ENCODE data around the gene TBC1D1.
"Not testable (repeated sequence)": the region's sequence is repeated elsewhere in the genome, so short reads cannot be mapped to it uniquely, and the experiment has no call there.

TBC1D1 gene

DNA sequence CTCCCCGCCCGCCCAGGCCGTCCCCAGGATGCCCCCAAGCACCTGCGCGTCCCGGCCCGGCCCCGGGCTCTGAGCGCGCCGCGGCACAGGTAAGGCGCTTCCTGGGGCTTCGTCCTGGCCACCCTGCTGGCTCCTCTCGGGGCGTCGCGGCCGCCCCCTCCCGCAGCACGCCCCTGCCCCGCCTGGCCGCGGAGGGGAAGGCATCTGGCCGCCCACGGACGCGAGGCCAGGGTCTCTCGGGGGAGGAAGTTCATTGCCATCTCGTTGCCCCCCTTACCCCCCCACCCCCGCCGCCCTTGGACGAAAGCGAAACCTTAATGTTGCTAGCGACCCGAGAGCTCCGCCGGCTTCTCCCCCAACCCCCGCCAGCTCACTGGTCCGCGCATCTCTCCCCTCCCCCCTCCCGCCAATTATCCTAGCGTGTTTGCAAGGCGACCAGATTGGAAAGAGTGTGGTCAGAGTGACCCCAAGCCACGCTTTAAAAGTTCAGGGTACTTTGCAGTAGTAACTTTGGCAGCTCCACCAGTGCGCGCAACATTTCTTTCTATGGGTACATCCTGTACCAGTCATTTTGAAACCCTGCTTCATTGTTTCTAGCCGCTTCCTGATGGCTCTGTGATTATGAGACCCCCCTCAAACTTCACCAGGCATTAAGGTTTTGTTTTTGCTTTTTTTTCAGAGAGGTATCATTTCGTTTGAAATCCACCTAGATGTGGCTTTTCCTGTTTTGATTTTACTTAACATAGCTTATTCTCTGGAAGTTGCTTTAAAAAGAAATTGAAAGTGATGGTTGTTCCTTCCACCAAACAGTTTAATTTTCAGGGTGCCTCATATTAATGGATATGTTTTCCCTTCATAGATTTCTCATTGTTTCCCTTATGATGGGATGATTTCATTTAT is 626 bp downstream of the TBC1D1 start:
- DNase-seq = no peak

DNA sequence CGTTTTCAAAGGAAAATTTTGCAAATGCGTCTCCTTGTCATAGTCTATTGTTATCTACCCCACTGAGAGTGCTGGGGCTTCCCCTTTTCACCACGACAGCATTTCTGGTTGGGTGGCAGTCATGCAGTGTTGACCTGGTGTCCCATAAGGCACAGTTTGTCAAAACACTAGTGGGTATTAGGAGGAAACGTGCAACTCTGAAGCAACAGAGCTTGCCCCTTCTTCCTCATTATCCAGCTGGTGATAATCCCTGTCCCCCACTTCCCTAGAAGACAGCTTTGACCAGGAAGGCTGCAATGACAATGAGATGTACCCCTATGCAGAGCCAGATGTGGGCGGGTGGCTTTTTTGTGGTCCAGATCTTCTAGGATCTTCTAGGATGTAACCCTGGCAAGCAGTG is 1.8 kb downstream of the TBC1D1 start:
- DNase-seq = no peak

DNA sequence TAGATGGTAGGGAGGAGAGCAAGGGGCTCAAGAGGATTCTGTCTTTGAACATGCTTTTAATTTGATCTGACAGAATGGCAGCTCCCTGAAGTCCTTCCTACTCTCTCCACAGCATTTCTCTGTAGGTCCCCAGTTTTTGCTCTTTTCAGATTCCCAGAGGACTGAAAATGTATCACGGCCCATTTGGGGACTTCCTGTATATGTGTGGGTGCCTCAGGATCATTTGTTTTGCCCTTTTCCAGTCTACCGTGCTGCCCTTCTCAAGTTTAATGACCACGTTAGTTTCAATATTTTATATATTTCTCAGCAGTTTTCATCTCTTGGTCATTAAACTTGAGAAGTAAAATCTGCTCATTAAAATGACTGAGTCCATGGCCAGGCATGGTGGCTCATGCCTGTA is 2.3 kb downstream of the TBC1D1 start:
- DNase-seq = no peak

DNA sequence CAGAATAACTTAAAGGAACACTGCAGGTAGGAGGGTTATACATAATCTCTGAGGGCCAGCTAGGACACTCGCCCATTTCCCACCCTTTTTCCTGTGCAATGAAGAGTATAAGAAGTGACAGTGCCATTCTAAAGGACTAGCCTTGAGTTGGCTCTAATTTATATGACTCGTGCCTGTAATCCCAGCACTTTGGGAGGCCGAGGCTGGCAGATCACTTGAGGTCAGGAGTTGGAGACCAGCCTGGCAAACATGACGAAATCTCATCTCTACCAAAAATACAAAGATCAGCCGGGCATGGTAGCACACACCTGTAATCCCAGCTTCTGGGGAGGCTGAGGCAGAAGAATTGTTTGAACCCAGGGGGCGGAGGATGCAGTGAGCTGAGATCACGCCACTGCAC is 4.4 kb downstream of the TBC1D1 start:
- no peak for DNase-seq

DNA sequence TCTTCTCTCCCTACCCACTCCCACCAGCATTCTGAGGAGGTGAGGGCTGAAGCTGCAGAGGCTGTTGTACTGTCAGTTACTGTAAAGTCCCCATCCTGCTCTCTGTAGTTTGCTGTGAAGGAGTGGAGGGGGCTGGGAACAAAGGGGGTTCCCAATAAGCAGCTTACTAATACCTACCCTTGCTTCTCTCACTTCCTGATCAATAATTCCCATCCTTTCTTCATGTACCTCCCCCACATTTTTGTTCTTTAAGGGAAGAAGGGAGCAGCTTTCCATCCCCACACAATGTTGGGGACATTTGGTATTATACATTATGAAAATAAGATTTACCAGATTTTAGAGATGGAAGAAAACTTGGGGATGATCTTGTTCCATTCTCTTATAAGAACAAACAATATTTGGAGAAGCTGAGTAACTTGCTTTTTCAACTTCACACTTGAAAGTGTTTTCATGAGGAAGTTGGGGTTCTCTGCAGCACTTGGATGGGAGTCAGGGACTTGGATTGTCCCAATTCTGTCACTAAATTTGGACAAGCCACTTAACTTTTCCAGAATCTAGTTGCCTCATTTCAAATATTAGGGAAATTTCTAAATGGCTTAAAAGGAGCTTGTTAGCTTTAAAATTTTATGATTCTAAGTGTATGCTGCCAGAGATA is 5.4 kb downstream of the TBC1D1 start:
- DNase-seq = no peak

DNA sequence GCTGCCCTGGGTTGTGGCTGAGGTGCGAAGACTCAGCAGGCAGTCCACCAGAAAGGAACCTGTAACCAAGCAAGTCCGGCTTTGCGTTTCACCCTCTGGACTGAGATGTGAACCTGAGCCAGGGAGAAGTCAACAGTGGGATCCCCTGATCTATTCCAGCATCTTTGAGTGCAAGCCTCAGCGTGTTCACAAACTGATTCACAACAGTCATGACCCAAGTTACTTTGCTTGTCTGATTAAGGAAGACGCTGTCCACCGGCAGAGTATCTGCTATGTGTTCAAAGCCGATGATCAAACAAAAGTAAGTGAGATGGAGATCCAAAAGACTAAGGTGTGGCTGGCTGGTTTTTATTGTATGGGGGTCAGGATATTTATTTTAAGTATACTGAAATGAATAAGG is 11.3 kb downstream of the TBC1D1 start:
- no peak for DNase-seq

DNA sequence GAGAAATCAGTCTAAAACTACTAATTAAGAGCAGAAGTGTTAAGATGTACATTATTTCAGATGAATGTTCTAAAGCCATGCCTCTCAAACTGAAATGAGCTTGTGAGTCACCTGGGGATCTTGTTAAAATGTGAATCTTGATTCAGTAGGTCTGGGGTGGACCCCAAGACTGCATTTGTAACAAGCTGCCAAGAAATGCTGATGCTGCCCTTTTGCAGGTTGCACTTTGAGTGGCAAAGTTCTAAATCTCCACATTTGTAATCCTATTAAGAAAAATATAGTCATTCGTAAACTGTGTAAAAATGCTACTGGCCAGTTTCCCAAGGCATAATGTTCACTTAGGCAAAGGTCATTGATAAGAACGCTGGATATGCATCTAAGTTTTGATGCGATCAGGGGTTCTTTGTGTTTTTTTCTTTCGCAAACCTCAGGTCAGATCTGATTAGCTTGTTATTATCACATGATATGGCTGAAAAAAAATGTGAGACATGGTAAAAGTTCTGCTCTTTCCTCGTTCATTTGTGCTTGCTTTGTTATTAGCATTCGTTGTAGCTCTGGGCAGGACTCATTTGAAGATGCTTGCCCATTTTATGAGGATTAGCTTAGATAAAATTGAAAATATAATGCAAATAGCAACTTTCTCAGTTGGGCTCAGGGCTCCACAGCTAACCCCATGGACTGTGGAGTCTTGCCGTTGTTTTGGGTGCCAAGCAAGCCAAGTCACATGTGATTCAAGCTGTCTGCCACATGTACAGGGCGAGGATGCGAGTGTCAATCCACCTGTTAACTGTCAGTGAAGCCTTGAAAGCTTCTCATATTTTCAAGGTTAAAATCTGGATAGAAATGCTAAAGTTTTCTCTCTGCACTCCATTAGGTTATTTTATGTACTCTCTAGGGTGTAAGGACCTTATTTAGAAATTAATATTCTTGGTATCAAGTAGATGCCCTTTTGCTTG is 12.1 kb downstream of the TBC1D1 start:
- DNase-seq = no peak

DNA sequence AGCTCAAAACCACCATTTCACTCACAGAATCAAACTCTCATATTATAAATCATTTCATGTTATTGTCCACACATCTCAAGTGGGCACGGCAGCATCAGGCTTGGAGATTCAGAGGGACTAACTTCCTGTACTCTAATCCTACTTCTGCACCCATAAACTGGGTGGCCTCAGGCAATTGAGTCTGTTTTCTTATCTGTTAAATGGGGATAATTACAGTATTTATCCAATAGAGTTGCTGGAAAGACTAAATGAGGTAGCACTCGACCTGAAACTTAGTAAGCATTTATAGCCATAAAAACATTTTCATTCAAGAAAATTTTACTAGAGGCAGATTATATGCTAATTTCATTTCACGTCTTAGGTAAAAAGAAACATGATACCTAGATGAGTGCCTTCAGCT is 13.0 kb downstream of the TBC1D1 start:
- DNase-seq = no peak

DNA sequence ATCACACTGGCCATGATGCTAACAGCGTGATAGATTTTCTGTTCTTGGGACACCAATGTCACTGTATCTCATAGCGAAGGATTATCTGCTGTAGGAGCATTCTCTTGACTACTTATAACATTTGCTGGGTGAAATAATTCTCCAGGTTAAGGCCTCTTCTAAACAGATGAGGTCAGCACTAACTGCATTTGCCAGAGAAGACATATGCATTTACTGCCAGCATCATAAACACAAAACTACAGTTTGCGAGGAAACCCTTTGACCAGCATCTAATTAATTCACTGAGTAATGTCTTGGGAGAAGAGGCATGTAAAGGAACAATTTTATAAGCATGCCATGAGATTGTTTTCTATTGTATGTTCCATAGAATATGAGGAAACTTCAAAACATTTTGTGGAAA is 13.9 kb downstream of the TBC1D1 start:
- DNase-seq = no peak

DNA sequence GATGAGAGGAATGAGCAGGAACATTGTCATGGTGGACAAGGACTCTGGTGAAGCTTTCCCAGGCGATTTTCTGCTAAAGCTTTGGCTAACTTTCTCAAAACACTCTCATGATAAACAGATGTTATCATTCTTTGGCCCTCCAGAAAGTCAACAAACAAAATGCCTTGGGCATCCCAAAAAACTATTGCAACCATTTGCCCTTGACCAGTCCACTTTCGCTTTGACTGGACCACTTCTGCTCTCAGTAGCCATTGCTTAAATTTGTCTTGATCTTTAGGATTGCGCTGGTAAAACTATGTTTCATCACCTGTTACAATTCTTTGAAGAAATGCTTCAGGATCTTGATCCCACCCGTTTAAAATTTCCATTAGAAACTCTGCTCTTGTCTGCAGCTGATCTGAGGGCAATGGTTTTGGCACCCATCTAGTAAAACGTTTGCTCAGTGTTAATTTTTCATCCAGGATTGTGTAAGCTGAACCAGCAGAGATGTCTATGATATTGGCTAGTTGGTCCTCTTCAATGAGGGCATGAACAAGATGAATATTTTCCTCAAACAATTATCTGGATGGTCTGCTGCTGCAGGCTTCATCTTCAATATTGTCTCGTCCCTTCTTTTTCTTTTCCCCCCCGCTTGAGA is 14.8 kb downstream of the TBC1D1 start:
- DNase-seq = no peak

DNA sequence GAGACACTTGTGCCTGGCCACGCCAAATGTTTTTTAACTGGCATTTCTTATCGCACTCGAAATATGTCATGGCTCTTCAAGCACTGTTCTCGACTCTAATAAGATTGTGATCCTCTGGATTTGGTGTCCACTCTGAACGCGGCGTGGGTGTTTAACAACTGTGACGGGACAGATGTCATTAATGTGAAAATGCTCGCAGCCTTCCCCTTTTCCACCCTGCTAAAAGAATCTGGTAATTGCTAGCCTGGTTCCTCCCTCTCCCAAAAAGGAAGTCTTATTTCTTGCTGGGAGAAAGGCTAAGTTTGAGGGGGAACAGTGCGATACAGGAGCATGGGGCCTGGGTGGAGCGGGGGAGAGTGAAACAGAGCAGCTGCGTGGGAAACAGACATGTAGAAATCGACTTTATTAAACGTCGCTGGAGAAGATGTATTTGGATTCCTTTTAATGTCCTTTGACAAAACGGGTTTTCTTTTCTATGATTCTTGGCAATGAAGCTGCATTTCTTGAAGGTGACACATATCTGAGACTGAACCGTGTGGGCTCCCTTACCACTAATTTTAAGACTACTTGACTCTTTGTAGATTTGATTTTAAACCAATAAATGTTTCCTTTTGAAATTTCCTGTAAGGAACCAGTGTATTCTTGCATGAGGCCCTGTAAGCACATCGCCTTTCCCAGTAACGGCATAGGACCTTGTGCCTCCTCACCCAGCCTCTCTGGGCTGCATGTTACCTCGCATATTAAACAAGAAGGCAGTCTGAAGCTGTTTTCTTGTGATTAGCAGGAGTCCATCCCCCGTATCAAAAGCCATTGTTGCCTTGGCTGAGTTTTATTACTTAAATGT is 17.8 kb downstream of the TBC1D1 start:
- DNase-seq = no peak

DNA sequence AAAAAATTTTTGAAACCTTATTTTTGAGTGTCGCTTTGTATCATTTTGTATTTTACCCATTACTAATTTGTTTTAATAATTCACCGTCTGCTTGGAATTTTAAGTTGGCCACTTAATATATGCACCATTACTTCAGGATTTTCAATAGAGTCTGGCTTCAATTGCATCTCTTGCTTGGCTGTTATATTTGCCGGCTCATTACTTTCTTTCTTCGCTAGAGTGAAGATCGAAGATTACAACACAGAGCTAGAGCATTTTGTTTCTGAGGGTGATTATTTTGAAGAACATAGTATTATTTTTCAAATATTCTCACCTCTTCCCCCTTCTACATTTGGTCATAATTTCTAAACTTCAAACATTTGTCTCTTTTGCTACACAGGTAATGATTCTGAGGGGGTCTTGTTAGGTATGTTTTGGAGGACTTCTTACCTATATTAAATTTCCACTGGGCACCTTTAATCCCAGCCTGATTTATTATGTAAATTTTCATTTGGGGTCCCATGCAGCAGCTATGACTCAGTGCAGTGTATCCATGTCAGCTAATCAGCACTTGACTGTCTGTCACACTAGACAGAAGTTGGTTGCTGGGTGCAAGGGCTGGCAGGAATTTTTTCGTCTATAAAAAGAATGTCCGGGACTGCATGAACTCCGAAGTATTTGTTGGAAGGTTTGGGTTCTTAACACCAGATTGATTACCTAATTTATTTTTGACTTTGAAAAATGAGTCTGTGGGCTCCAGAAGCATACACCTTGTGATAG is 18.6 kb downstream of the TBC1D1 start:
- no peak for DNase-seq

DNA sequence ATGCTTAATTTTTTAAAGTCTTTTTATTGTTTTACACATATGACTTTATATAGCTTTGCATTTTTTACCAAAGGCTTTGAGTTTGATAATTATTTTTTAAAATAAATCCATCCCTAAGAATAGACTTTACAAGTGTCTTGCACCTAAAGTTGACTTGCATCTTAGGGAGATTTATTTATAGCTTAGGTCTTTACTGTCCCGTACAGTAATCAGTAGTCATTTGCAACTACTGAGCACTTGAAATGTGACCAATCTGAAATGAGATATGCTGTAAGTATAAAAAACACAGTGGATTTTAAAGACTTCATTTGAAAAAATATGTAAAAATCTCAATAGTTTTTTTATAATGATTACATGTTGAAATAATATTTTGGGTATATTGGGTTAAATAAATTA is 19.2 kb downstream of the TBC1D1 start:
- no peak for DNase-seq

DNA sequence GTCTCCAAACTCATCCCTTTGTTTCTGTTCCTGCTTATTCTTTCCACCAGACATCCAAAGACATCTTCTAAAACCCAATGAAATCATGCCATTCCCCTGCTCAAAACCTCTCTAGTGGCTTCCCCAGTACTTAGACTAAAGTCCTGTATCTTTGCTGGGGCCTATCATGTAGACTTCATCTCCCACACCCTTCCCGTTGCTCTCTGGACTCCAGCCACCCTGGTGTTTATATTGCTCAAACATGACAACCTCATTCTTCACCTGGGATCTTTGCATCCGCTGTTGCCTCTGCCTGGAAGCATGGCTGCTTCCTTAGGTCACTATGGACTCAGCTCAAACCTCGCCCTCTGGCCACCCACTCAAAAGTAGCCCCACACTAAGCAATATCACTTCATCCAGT is 23.7 kb downstream of the TBC1D1 start:
- no peak for DNase-seq

DNA sequence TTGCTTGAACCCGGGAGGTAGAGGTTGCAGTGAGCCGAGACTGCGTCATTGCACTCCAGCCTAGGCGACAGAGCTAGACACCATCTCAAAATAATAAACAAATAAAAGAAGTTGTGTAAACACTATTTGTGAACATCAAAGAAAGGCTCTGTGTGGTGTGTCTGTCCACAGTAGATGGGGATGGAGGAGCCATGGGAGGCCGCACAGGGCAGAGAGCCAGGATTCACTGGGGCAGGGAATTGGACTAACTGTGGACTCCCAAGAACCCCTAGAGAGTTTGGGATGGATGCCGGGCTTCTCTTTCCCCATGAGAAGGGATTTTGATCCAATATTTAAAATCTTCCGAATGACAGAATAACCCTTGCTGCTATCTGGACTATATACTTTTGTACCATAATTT is 26.5 kb downstream of the TBC1D1 start:
- no peak for DNase-seq

DNA sequence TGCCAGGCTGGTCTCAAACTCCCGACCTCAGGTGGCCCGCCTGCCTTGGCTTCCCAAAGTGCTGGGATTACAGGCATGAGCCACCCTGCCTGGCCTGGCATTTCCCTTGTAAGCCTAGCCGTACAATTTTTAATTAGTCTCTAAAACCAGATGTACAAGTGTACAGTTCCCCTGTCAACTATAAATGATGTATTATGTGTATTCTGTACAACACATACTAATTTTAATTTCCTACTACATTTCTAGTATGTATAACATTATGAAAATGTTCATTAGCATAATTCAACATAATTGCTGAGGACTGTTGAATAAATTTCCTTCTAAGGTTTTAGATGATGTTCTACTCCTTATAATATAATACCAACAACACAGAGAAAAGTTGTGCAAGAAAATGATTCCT is 27.8 kb downstream of the TBC1D1 start:
- no peak for DNase-seq

DNA sequence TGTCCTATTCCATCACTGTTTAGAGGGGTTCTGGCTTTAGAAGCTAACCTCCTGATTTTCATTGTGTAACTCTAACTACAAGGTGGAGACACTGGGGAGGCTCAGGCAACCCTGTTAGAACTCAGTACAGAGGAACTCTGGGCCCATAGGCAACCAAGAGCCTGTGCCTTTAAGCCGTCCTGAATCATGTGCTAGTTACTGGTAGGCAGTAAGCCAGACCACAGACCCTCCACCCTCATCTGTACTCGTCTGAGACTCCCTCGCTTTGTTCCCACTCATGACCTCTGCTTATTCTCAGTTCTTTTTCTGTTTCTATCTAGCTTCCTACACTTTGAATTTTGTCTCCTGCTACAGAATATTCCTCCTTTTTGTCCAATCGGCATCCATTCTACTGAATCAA is 31.4 kb downstream of the TBC1D1 start:
- no peak for DNase-seq

DNA sequence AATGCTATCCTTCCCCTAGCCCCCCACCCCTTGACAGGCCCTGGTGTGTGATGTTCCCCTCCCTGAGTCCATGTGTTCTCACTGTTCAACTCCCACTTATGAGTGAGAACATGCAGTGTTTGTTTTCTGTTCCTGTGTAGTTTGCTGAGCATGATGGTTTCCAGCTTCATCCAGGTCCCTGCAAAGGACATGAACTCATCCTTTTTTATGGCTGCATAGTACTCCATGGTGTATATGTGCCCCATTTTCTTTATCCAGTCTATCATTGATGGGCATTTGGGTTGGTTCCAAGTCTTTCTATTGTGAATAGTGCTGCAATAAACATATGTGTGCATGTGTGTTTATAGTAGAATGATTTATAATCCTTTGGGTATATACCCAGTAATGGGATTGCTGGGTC is 32.2 kb downstream of the TBC1D1 start:
- DNase-seq = not testable (repeated sequence)

DNA sequence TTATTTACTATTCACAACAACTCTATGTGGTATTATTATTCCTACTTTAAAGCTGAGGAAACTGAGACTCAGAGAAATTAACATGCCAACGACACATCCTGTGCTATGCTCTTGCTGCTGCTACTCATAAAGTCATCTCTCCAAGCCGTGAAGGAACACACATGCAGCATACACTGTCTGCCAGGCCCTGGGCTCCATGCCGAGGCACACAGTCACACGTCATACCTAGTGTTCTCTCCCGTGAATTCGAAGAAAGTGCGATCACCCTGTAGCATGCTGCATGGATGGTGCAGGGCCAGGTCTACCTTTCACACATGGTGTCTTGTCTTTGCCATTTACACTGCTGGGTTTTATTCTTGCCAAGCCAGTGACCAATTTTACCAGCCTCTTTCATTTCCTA is 34.1 kb downstream of the TBC1D1 start:
- DNase-seq = no peak

DNA sequence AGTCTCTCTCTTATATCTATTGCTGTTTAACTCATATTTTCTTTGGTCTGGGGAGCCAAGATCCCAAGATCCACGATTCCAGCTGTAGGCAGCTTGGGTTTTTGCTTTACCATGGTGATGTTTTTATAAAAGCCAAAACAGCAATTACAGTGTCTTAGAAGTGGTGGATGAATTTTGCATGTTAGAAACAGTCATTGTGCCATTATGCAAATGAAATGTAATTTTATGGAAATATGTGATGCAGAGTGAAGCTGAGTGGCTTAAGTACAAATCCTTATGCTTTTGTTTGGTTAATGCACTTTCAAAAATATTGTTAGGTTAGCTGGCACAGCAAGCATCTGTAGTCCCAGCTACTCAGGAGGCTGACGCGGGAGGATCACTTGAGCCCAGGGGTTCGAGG is 36.5 kb downstream of the TBC1D1 start:
- no peak for DNase-seq

Data from NCI-H1694 (cell line).